ENCODE data around the gene SNTG2.
A peak's percentile ranks its signal among the peaks of the same experiment; 100 is the strongest.

The SNTG2 gene

GRCh38 chr2:949384-950079 lies 1.1 kb upstream of the SNTG2 start:
- Histone ChIP-seq H3K27ac (peak overlapping the region in 2 of 21 experiments; percentile 30 to 74), H3K4me3 (peak overlapping the region; percentile 29 to 60 (median 47))

- Histone ChIP-seq H3K27ac (peak overlapping the region in 3 of 21 experiments; percentile 53 to 74 (median 74)), H3K4me3 (peak overlapping the region; percentile 17 to 60 (median 47))
Measured at GRCh38 chr2:951224-952006, 766 bp downstream of the SNTG2 start.

- Histone ChIP-seq H3K27ac (no peak overlapping the region), H3K4me3 (no peak overlapping the region)
Measured at GRCh38 chr2:953408-953807, 2.8 kb downstream of the SNTG2 start.

- no peak overlapping the region for H3K4me3 ChIP-seq
- H3K27ac ChIP-seq, result no peak overlapping the region
Measured at GRCh38 chr2:953975-954686, 3.5 kb downstream of the SNTG2 start.

GRCh38 chr2:954687-955000 lies 4.0 kb downstream of the SNTG2 start:
- Histone ChIP-seq H3K4me3 (no peak overlapping the region), H3K27ac (no peak overlapping the region)

- Histone ChIP-seq H3K27ac (no peak overlapping the region), H3K4me3 (no peak overlapping the region)
Measured at GRCh38 chr2:955829-956731, 5.4 kb downstream of the SNTG2 start.

GRCh38 chr2:959457-959856 lies 8.8 kb downstream of the SNTG2 start:
- Histone ChIP-seq H3K4me3 (no peak overlapping the region), H3K27ac (no peak overlapping the region)

- no peak overlapping the region for H3K4me3 ChIP-seq
- H3K27ac ChIP-seq, result no peak overlapping the region
Measured at GRCh38 chr2:960061-960736, 9.6 kb downstream of the SNTG2 start.

GRCh38 chr2:961786-962185 lies 11.1 kb downstream of the SNTG2 start:
- Histone ChIP-seq H3K4me3 (no peak overlapping the region), H3K27ac (no peak overlapping the region)

GRCh38 chr2:963876-964275 lies 13.2 kb downstream of the SNTG2 start:
- no peak overlapping the region for H3K4me3 ChIP-seq
- no peak overlapping the region for H3K27ac ChIP-seq

GRCh38 chr2:964562-964961 lies 13.9 kb downstream of the SNTG2 start:
- Histone ChIP-seq H3K27ac (no peak overlapping the region), H3K4me3 (no peak overlapping the region)

- Histone ChIP-seq H3K4me3 (no peak overlapping the region), H3K27ac (no peak overlapping the region)
Measured at GRCh38 chr2:965640-966147, 15.0 kb downstream of the SNTG2 start.

- Histone ChIP-seq H3K4me3 (no peak overlapping the region), H3K27ac (no peak overlapping the region)
Measured at GRCh38 chr2:973129-973528, 22.5 kb downstream of the SNTG2 start.

GRCh38 chr2:974054-974453 lies 23.4 kb downstream of the SNTG2 start:
- Histone ChIP-seq H3K27ac (no peak overlapping the region), H3K4me3 (no peak overlapping the region)

- Histone ChIP-seq H3K4me3 (no peak overlapping the region), H3K27ac (no peak overlapping the region)
Measured at GRCh38 chr2:974502-974901, 23.9 kb downstream of the SNTG2 start.

GRCh38 chr2:975095-975494 lies 24.4 kb downstream of the SNTG2 start:
- no peak overlapping the region for H3K27ac ChIP-seq
- no peak overlapping the region for H3K4me3 ChIP-seq

- no peak overlapping the region for H3K27ac ChIP-seq
- no peak overlapping the region for H3K4me3 ChIP-seq
Measured at GRCh38 chr2:979069-979928, 28.6 kb downstream of the SNTG2 start.

GRCh38 chr2:980176-980575 lies 29.5 kb downstream of the SNTG2 start:
- H3K27ac ChIP-seq, result no peak overlapping the region
- H3K4me3 ChIP-seq, result no peak overlapping the region
